B cell (primary cell): ENCODE data around the gene ADCY2.

Experiments used
- EZH2 ChIP-seq: IDR thresholded peaks from 2 replicates; pipeline ENCODE4 v1.6.1; 2012; ENCODE audit warnings: borderline replicate concordance, low read depth, mild to moderate bottlenecking, moderate library complexity, low read length; ENCODE audit not compliant: insufficient read depth, poor library complexity, severe bottlenecking
- TF ChIP-seq, protein P1 (sequence below): fragments of 200-600 bp; IDR thresholded peaks from one replicate; pipeline ENCODE4 v1.8.0; 2022; ENCODE audit warnings: antibody characterized with exemption, mild to moderate bottlenecking

DNA sequence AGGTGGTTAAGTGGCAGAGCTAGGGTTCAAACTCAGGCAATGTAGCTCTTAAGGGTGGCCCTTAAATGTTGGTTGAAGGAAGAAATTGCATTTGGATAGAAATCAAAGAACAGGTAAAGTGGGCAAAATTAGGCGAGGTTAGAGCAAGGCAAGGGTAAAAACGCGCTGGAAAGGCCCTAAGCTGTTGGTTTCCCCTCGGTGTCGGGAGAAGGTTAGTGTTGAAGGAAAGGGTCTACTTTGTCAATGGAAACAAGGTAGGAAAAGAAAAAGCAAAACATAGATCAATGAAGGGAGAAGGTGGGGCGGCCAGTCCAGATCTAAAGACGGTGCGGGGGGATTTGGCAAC, 472.5 kb downstream of the ADCY2 start:
- TF ChIP-seq, protein P1, sequence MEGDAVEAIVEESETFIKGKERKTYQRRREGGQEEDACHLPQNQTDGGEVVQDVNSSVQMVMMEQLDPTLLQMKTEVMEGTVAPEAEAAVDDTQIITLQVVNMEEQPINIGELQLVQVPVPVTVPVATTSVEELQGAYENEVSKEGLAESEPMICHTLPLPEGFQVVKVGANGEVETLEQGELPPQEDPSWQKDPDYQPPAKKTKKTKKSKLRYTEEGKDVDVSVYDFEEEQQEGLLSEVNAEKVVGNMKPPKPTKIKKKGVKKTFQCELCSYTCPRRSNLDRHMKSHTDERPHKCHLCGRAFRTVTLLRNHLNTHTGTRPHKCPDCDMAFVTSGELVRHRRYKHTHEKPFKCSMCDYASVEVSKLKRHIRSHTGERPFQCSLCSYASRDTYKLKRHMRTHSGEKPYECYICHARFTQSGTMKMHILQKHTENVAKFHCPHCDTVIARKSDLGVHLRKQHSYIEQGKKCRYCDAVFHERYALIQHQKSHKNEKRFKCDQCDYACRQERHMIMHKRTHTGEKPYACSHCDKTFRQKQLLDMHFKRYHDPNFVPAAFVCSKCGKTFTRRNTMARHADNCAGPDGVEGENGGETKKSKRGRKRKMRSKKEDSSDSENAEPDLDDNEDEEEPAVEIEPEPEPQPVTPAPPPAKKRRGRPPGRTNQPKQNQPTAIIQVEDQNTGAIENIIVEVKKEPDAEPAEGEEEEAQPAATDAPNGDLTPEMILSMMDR, result no peak
- no peak for TF ChIP-seq EZH2
